Bronchial epithelial cell (primary cell): ENCODE results near the gene SSC5D. TPM values are rescaled to one million over a fixed set of nuclear protein-coding genes. Genes with fewer than 3 reads are reported as not detected.

Source experiments
- DNase-seq: peaks from one replicate; pipeline ENCODE4 v3.0.0-alpha.2; 2010; ENCODE audit warnings: low read depth
- FAIRE-seq: peaks from 2 replicates; lab custom pipeline; 2011; peaks lifted over from hg19 to GRCh38; lab: Jason Lieb, UNC
- H3K27me3 ChIP-seq: 2 replicates; pipeline ENCODE4 v1.5.1; 2011; ENCODE audit warnings: low read length; ENCODE audit not compliant: control insufficient read depth, insufficient read depth
- H3K36me3 ChIP-seq: 2 replicates; pipeline ENCODE4 v1.5.1; 2011; ENCODE audit warnings: low read length; ENCODE audit not compliant: control insufficient read depth, insufficient read depth
- H3K4me3 ChIP-seq: 2 replicates; pipeline ENCODE4 v1.5.1; 2011; ENCODE audit warnings: mild to moderate bottlenecking, low read depth, low read length, control low read depth
- total RNA-seq: library from RNA; depleted of rRNA; stranded (reverse); fragments of >200 nt; gene quantifications from 2 replicates; pipeline ENCODE4 v1.2.1, GENCODE V29; 2014
- TF ChIP-seq, protein P1 (sequence below): IDR thresholded peaks from 2 replicates; pipeline ENCODE4 v1.5.1; 2011; ENCODE audit warnings: mild to moderate bottlenecking, moderate library complexity, low read length, control low read depth, inconsistent platforms; ENCODE audit not compliant: insufficient read depth, severe bottlenecking

The SSC5D gene
- total RNA-seq, 1 donor from 2014 or later: under 0.01 TPM

DNA sequence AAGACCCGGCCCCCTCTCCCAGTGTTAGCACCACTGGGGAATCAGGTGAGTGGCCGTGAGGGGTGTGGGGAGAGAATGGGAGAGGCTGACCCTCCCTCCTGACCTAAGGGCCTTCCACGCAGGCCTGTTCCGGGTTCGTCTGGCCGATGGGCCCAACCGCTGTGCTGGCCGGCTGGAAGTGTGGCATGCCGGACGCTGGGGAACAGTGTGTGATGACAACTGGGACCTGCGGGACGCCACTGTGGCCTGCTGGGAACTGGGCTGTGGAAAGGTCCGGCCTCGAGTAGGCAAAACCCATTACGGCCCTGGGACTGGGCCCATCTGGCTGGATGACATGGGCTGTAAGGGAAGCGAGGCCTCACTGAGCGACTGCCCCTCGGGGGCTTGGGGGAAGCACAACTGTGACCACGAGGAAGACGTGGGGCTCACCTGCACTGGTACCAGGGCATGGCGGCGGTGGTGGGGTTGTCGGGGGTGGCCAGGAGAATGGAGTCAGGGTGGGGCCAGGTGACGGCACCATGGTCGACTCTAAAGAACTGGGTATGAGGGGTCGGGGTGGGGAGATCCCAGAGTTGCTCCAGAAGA is 12.2 kb downstream of the SSC5D start:
- Histone ChIP-seq H3K27me3 (no peaks in the 10 kb centered on the region), H3K4me3 (no peak overlapping the region), H3K36me3 (no peaks in the 10 kb centered on the region)
- no peak for DNase-seq
- FAIRE-seq: no peak
- TF ChIP-seq, protein P1, sequence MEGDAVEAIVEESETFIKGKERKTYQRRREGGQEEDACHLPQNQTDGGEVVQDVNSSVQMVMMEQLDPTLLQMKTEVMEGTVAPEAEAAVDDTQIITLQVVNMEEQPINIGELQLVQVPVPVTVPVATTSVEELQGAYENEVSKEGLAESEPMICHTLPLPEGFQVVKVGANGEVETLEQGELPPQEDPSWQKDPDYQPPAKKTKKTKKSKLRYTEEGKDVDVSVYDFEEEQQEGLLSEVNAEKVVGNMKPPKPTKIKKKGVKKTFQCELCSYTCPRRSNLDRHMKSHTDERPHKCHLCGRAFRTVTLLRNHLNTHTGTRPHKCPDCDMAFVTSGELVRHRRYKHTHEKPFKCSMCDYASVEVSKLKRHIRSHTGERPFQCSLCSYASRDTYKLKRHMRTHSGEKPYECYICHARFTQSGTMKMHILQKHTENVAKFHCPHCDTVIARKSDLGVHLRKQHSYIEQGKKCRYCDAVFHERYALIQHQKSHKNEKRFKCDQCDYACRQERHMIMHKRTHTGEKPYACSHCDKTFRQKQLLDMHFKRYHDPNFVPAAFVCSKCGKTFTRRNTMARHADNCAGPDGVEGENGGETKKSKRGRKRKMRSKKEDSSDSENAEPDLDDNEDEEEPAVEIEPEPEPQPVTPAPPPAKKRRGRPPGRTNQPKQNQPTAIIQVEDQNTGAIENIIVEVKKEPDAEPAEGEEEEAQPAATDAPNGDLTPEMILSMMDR: no peak

DNA sequence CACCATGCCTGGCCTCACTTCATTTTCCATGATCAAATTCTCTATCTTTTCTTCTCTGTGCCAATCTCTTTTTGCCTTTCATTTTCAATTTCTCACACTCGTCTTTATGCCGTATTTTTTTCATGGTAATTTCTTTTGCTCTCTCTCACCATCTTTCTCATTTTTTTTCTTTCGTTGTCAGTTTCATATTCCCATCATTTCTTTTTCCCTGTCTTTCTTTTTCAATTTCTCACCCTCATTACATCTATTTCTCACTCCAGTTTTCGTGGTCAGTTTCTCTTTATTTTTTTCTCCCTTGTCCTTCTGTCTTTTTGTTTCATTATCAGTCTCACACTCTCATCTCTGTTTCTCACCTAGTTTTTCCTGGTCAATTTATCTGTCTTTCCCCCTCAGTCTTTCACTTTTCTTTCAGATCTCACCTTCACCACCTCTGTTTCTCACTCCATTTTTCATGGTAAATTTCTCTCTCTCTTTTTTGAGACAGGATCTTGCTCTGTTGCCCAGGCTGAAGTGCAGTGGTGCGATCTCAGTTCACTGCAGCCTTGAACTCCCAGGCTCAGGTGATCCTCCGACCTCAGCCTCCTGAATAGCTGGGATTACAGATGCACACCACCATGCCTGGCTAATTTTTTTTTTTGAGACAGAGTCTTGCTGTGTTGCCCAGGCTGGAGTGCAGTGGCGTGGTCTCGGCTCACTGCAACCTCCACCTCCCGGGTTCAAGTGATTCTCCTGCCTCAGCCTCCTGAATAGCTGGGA is 14.1 kb downstream of the SSC5D start:
- DNase-seq: no peak
- TF ChIP-seq, protein P1: no peak
- Histone ChIP-seq H3K4me3 (no peak overlapping the region), H3K36me3 (no peaks in the 10 kb centered on the region), H3K27me3 (no peaks in the 10 kb centered on the region)
- FAIRE-seq: no peak

DNA sequence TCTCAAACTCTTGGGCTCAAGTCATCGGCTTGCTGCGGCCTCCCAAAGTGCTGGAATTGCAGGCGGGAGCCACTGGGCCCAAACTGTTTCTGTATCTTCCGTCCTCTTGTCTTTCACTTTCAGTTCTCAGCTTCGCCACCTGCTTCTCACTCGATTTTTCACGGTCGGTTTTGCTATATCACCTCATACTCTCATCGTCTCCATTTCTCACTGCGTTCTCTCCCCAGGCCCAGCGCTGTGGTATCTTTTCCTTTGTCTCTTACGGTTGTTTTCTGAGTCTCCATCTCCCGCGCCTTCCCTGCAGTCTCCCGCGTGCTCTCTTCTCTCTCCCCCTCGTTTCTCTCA is 14.9 kb downstream of the SSC5D start:
- no peak for DNase-seq
- Histone ChIP-seq H3K27me3 (no peaks in the 10 kb centered on the region), H3K4me3 (no peak overlapping the region), H3K36me3 (no peaks in the 10 kb centered on the region)
- FAIRE-seq: no peak
- TF ChIP-seq, protein P1: no peak

DNA sequence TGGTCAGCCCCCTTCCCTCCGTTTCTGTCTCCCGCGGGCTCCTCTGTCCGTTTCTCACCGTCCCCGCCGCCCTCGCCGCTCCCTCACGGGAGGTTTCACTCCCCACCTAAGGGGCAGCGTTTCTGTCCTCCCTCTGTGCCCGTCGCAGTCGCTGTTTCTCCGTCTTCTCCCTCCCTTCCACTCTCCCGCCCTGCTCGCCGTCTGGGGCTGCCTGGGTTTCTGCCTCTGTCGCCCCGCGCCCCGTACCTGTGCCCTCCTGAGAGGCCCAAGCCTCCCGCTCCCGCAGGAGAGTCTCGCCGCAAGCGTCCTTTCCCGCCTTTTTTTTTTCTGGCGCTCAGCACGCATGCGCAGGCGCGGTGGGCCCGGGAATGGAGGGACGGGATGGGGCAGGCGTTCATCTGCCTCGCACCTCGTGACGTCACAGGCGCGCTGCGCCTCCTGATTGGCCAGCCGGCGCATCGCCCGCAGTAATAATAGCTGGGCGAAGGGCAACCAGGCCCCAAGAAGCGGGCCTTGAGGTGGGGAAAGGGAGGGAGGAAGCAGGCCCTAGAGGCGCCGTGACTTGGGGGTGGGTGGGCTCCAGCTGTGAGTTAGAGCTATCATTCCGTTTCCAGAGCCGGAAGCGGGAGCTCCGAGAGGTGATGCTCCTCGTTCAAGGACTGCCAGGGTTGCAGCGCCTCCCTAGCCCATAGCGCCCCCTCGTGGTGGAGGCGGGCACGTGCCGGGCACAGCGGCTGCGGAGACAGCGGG is 15.4 kb downstream of the SSC5D start:
- FAIRE-seq (no peak), DNase-seq (peak; percentile 70)
- Histone ChIP-seq H3K36me3 (no peaks in the 10 kb centered on the region), H3K4me3 (peak overlapping the region; percentile 24), H3K27me3 (no peaks in the 10 kb centered on the region)
- TF ChIP-seq, protein P1: peak; percentile 94

DNA sequence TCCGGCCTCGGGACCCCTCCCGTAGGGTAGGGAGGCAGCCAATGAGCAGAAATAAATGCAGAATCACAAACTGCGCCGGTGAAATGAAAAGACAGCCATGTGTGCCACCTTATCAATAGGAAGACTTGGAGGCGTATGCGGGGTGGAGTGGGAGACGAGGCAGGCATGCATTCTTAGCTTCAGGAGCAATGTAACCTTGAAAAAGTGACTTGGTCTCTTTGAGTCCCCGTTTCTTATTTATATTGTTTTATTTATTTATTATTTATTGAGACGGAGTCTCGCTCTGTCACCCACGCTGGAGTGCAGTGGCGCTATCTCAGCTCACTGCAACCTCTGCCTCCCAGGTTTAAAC is 16.0 kb downstream of the SSC5D start:
- no peaks in the 10 kb centered on the region for H3K27me3 ChIP-seq
- TF ChIP-seq, protein P1: no peak
- DNase-seq: no peak
- H3K4me3 ChIP-seq: no peak overlapping the region
- no peak for FAIRE-seq
- H3K36me3 ChIP-seq: no peaks in the 10 kb centered on the region
